OCI-LY7 (cell line): ENCODE measurements around the gene GSC2.

Source experiments
- EZH2phosphoT487 ChIP-seq: fragments of 200-600 bp; sonication (generic); IDR thresholded peaks from 2 replicates; pipeline ENCODE4 v1.6.1; 2018; ENCODE audit warnings: low read depth, borderline replicate concordance, mild to moderate bottlenecking, mixed run types, antibody characterized with exemption, low read length, moderate library complexity, mixed read lengths
- TF ChIP-seq, protein P1 (sequence below): fragments of 200-600 bp; sonication (generic); conservative IDR thresholded peaks from 2 replicates; pipeline ENCODE4 v1.5.1; 2014; ENCODE audit warnings: mild to moderate bottlenecking, antibody characterized with exemption, low read length, moderate library complexity, mixed read lengths

DNA sequence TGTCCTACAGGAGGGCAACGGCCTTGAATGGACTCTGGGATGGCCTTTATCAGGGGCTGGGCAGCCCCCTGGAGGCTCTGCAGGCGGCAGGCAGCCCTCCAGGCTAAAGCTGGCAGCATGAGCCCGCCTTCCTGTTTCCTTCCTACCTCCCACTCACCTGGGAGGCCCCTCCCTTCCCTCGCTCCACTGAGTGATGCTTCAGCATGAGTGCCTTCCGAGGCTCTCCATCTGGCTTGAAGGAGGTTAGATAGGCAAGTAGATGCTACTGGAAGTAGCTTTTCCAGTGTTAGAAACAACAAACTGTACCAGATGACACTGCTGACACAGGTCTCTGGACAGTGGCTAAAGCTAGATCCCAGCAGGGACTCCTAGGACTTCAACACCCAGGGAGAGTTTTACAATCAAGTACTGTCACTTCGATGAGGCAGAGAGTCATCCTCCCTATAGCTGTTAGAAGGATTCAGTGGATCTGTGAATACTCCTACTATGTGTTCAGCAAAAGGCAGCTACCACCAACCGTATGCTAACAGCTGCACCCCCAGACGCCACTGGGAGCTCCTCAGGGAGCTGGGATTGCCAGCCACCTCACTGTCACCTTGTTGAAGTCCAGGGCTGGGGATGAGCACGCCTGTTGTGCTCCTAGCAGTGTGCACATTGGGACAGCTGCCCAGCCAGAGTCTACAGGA is 32.5 kb upstream of the GSC2 start:
- TF ChIP-seq, protein P1, sequence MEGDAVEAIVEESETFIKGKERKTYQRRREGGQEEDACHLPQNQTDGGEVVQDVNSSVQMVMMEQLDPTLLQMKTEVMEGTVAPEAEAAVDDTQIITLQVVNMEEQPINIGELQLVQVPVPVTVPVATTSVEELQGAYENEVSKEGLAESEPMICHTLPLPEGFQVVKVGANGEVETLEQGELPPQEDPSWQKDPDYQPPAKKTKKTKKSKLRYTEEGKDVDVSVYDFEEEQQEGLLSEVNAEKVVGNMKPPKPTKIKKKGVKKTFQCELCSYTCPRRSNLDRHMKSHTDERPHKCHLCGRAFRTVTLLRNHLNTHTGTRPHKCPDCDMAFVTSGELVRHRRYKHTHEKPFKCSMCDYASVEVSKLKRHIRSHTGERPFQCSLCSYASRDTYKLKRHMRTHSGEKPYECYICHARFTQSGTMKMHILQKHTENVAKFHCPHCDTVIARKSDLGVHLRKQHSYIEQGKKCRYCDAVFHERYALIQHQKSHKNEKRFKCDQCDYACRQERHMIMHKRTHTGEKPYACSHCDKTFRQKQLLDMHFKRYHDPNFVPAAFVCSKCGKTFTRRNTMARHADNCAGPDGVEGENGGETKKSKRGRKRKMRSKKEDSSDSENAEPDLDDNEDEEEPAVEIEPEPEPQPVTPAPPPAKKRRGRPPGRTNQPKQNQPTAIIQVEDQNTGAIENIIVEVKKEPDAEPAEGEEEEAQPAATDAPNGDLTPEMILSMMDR, result no peak
- no peak for TF ChIP-seq EZH2phosphoT487
